ENCODE data around the gene EMID1.
"Not testable (repeated sequence)": the region's sequence is repeated elsewhere in the genome, so short reads cannot be mapped to it uniquely, and the experiment has no call there.

The EMID1 gene

GRCh38 chr22:29211466-29211865 is 5.8 kb downstream of the EMID1 start:
- no peak for DNase-seq

- no peak for DNase-seq
Observed at GRCh38 chr22:29212743-29213142, 7.0 kb downstream of the EMID1 start.

- DNase-seq: no peak
Observed at GRCh38 chr22:29213493-29213892, 7.8 kb downstream of the EMID1 start.

GRCh38 chr22:29214232-29214631 is 8.5 kb downstream of the EMID1 start:
- no peak for DNase-seq

GRCh38 chr22:29215012-29215860 is 9.5 kb downstream of the EMID1 start:
- DNase-seq: no peak

- DNase-seq: no peak
Observed at GRCh38 chr22:29216011-29216872, 10.5 kb downstream of the EMID1 start.

GRCh38 chr22:29216873-29217666 is 11.4 kb downstream of the EMID1 start:
- no peak for DNase-seq

- DNase-seq: no peak
Observed at GRCh38 chr22:29217827-29218757, 12.4 kb downstream of the EMID1 start.

- DNase-seq: no peak
Observed at GRCh38 chr22:29218758-29219408, 13.2 kb downstream of the EMID1 start.

GRCh38 chr22:29219409-29219782 is 13.7 kb downstream of the EMID1 start:
- DNase-seq: not testable (repeated sequence)

GRCh38 chr22:29219881-29220670 is 14.4 kb downstream of the EMID1 start:
- DNase-seq: no peak

- no peak for DNase-seq
Observed at GRCh38 chr22:29224121-29224858, 18.6 kb downstream of the EMID1 start.

- no peak for DNase-seq
Observed at GRCh38 chr22:29224859-29225410, 19.2 kb downstream of the EMID1 start.

GRCh38 chr22:29225422-29226090 is 19.9 kb downstream of the EMID1 start:
- DNase-seq: peak; percentile 86

GRCh38 chr22:29226351-29226981 is 20.8 kb downstream of the EMID1 start:
- no peak for DNase-seq

- no peak for DNase-seq
Observed at GRCh38 chr22:29230972-29231875, 25.5 kb downstream of the EMID1 start.

All from RPMI8226 (cell line).